HepG2 (cell line): ENCODE measurements around the gene MFN2. TPM values are rescaled to one million over a fixed set of nuclear protein-coding genes. Genes with fewer than 3 reads are reported as not detected.

Experiments used
- FLYWCH1 ChIP-seq: sonication (generic); formaldehyde crosslinking; IDR thresholded peaks from 2 replicates; pipeline ENCODE4 v1.8.1; 2023; ENCODE audit warnings: mild to moderate bottlenecking, missing genetic modification reagents
- KDM6A ChIP-seq: IDR thresholded peaks from 2 replicates; pipeline ENCODE4 v1.6.1; 2016; ENCODE audit warnings: low read depth
- RXRB ChIP-seq: IDR thresholded peaks from 2 replicates; pipeline ENCODE4 v1.6.1; 2016; ENCODE audit warnings: borderline replicate concordance, missing genetic modification reagents, missing compliant biosample characterization
- ZNF260 ChIP-seq: sonication (generic); formaldehyde crosslinking; IDR thresholded peaks from 2 replicates; pipeline ENCODE4 v1.4.0; 2020; ENCODE audit warnings: missing genetic modification reagents, low read depth, mild to moderate bottlenecking, borderline replicate concordance
- ZNF292 ChIP-seq: sonication (generic); formaldehyde crosslinking; IDR thresholded peaks from 2 replicates; pipeline ENCODE4 v1.8.1; 2022; ENCODE audit warnings: mild to moderate bottlenecking, low read depth, missing genetic modification reagents, borderline replicate concordance
- ZNF326 ChIP-seq: sonication (generic); formaldehyde crosslinking; IDR thresholded peaks from 2 replicates; pipeline ENCODE4 v1.4.0; 2020; ENCODE audit warnings: missing genetic modification reagents, borderline replicate concordance
- ZNF34 ChIP-seq: sonication (generic); formaldehyde crosslinking; IDR thresholded peaks from 2 replicates; pipeline ENCODE4 v1.4.0; 2020; ENCODE audit warnings: mild to moderate bottlenecking, missing genetic modification reagents, borderline replicate concordance
- ZNF451 ChIP-seq: sonication (generic); formaldehyde crosslinking; IDR thresholded peaks from 2 replicates; pipeline ENCODE4 v1.5.0; 2020; ENCODE audit warnings: mild to moderate bottlenecking, missing genetic modification reagents
- polyA plus RNA-seq, 8 experiments: library from polyadenylated mRNA; depleted of rRNA in 3 of 8; stranded (reverse) in 7 of 8; unstranded in 1 of 8; fragments of >200 nt; fragmentation: Illumina TruSeq in 4 of 8; extraction: Trizol in 4 of 8; gene quantifications; 2 replicates each; pipeline versions ENCODE4 v1.2.1 to v1.2.3, GENCODE V29; 2011 to 2016; ENCODE audit warnings: low read depth in 4 of 8, missing spikeins in 1 of 8, mixed read lengths in 1 of 8; ENCODE audit not compliant: insufficient read depth in 1 of 8
- total RNA-seq, 5 experiments: library from RNA; depleted of rRNA; stranded (reverse); fragments of >200 nt; fragmentation: Illumina TruSeq; extraction: Trizol; gene quantifications; 2 replicates each; pipeline ENCODE4 v1.2.3, GENCODE V29; 2016; ENCODE audit warnings: low read depth in 1 of 5
- TF ChIP-seq, protein P1 (sequence below): sonication (generic); formaldehyde crosslinking; IDR thresholded peaks from 2 replicates; pipeline ENCODE4 v1.5.0; 2020; ENCODE audit warnings: mild to moderate bottlenecking, missing genetic modification reagents, borderline replicate concordance
- TF ChIP-seq, protein P2 (sequence below): sonication (generic); formaldehyde crosslinking; IDR thresholded peaks from 2 replicates; pipeline ENCODE4 v1.4.0; 2020; ENCODE audit warnings: missing genetic modification reagents, borderline replicate concordance
- TF ChIP-seq, protein P3 (sequence below): sonication (generic); formaldehyde crosslinking; IDR thresholded peaks from 2 replicates; pipeline ENCODE4 v1.8.0; 2022; ENCODE audit warnings: missing genetic modification reagents, low read depth, mild to moderate bottlenecking, borderline replicate concordance
- TF ChIP-seq, protein P4 (sequence below): sonication (generic); formaldehyde crosslinking; IDR thresholded peaks from 2 replicates; pipeline ENCODE4 v1.4.0; 2020; ENCODE audit warnings: missing genetic modification reagents

MFN2 gene
- total and polyA plus RNA-seq, 2 of the 13 experiments (the other 11 are each of a cell fraction or from before 2014, with no cell fraction given): 38.7 to 60.9 TPM

DNA sequence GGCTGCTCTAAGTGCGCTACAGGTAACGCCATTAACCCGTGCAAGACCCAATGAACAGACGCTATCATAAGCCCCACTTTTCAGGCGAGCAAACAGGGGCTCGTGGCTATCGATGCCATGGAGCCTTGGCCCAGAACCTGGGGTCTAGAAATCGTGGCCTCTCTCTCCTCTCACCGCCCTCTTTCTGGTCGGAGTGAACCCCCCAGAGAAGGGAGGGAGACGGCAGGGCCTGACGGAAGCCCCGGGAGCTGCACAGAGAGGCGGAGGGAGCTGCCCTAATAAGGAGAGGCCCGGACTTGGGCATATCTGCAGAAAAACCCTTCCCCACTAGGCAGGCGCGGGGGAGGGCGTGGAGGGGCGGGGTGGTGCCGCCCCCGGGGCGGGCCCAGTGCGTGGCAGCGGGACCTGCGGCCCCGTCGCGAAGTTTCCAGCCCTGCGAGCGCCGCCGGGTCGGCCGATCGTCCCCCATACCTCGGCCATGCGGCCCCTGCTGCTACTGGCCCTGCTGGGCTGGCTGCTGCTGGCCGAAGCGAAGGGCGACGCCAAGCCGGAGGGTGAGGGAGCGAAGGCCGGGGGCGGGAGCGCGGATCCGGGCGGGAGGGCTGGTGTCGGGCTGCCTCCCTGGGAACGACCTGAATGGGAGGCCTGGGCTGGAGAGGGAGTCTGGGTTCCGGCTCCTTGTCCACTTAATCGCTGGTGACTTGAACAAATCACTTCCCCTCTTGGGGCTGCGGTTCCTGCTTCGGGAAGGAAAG is 45.8 kb upstream of the MFN2 start, which contains the start of gene PLOD1 (continued):
- TF ChIP-seq, protein P1, sequence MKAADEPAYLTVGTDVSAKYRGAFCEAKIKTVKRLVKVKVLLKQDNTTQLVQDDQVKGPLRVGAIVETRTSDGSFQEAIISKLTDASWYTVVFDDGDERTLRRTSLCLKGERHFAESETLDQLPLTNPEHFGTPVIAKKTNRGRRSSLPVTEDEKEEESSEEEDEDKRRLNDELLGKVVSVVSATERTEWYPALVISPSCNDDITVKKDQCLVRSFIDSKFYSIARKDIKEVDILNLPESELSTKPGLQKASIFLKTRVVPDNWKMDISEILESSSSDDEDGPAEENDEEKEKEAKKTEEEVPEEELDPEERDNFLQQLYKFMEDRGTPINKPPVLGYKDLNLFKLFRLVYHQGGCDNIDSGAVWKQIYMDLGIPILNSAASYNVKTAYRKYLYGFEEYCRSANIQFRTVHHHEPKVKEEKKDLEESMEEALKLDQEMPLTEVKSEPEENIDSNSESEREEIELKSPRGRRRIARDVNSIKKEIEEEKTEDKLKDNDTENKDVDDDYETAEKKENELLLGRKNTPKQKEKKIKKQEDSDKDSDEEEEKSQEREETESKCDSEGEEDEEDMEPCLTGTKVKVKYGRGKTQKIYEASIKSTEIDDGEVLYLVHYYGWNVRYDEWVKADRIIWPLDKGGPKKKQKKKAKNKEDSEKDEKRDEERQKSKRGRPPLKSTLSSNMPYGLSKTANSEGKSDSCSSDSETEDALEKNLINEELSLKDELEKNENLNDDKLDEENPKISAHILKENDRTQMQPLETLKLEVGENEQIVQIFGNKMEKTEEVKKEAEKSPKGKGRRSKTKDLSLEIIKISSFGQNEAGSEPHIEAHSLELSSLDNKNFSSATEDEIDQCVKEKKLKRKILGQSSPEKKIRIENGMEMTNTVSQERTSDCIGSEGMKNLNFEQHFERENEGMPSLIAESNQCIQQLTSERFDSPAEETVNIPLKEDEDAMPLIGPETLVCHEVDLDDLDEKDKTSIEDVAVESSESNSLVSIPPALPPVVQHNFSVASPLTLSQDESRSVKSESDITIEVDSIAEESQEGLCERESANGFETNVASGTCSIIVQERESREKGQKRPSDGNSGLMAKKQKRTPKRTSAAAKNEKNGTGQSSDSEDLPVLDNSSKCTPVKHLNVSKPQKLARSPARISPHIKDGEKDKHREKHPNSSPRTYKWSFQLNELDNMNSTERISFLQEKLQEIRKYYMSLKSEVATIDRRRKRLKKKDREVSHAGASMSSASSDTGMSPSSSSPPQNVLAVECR: peak; percentile 92
- TF ChIP-seq FLYWCH1 (no peak), ZNF260 (no peak), RXRB (CRISPR knock-in tag) (no peak), ZNF34 (CRISPR knock-in tag) (no peak), KDM6A (no peak), ZNF451 (peak; percentile 90), ZNF292 (CRISPR knock-in tag) (no peak), ZNF326 (CRISPR knock-in tag) (no peak)
- TF ChIP-seq, protein P2, sequence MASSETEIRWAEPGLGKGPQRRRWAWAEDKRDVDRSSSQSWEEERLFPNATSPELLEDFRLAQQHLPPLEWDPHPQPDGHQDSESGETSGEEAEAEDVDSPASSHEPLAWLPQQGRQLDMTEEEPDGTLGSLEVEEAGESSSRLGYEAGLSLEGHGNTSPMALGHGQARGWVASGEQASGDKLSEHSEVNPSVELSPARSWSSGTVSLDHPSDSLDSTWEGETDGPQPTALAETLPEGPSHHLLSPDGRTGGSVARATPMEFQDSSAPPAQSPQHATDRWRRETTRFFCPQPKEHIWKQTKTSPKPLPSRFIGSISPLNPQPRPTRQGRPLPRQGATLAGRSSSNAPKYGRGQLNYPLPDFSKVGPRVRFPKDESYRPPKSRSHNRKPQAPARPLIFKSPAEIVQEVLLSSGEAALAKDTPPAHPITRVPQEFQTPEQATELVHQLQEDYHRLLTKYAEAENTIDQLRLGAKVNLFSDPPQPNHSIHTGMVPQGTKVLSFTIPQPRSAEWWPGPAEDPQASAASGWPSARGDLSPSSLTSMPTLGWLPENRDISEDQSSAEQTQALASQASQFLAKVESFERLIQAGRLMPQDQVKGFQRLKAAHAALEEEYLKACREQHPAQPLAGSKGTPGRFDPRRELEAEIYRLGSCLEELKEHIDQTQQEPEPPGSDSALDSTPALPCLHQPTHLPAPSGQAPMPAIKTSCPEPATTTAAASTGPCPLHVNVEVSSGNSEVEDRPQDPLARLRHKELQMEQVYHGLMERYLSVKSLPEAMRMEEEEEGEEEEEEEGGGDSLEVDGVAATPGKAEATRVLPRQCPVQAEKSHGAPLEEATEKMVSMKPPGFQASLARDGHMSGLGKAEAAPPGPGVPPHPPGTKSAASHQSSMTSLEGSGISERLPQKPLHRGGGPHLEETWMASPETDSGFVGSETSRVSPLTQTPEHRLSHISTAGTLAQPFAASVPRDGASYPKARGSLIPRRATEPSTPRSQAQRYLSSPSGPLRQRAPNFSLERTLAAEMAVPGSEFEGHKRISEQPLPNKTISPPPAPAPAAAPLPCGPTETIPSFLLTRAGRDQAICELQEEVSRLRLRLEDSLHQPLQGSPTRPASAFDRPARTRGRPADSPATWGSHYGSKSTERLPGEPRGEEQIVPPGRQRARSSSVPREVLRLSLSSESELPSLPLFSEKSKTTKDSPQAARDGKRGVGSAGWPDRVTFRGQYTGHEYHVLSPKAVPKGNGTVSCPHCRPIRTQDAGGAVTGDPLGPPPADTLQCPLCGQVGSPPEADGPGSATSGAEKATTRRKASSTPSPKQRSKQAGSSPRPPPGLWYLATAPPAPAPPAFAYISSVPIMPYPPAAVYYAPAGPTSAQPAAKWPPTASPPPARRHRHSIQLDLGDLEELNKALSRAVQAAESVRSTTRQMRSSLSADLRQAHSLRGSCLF (CRISPR knock-in tag): 0 out of 2 replicates have a peak, but pooled peaks have one; percentile 27
- TF ChIP-seq, protein P3, sequence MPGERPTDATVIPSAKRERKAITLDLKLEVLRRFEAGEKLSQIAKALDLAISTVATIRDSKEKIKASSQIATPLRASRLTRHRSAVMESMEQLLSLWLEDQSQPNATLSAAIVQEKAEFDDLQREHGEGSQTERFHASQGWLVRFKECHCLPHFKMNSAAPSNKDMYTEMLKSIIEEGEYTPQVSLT (CRISPR knock-in tag): no peak
- TF ChIP-seq, protein P4, sequence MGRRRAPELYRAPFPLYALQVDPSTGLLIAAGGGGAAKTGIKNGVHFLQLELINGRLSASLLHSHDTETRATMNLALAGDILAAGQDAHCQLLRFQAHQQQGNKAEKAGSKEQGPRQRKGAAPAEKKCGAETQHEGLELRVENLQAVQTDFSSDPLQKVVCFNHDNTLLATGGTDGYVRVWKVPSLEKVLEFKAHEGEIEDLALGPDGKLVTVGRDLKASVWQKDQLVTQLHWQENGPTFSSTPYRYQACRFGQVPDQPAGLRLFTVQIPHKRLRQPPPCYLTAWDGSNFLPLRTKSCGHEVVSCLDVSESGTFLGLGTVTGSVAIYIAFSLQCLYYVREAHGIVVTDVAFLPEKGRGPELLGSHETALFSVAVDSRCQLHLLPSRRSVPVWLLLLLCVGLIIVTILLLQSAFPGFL (CRISPR knock-in tag): no peak
